AG09309 (cell line): ENCODE data around the gene CTIF.

Experiments used
- DNase-seq: peaks from one replicate; pipeline ENCODE4 v3.0.0-alpha.2; 2010; ENCODE audit warnings: low read depth
- H3K4me3 ChIP-seq: 2 replicates; pipeline ENCODE4 v1.5.1; 2011; ENCODE audit warnings: mild to moderate bottlenecking, low read depth, low read length, moderate library complexity; ENCODE audit not compliant: control insufficient read depth
- CTCF ChIP-seq: IDR thresholded peaks from 2 replicates; pipeline ENCODE4 v1.5.1; 2011; ENCODE audit warnings: mild to moderate bottlenecking, low read depth, low read length, inconsistent platforms; ENCODE audit not compliant: insufficient read depth, control insufficient read depth; ENCODE audit errors: missing control alignments

CTIF gene

GRCh38 chr18:48795696-48796095, 256.9 kb downstream of the CTIF start:
- no peak overlapping the region for H3K4me3 ChIP-seq
- no peak for DNase-seq
- TF ChIP-seq CTCF, result no peak

GRCh38 chr18:48796491-48797205, 257.8 kb downstream of the CTIF start:
- TF ChIP-seq CTCF, result no peak
- DNase-seq, result no peak
- no peak overlapping the region for H3K4me3 ChIP-seq

- no peak for TF ChIP-seq CTCF
- H3K4me3 ChIP-seq, result no peak overlapping the region
- no peak for DNase-seq
These were observed 259.0 kb downstream of the CTIF start for GRCh38 chr18:48797841-48798255.

GRCh38 chr18:48798334-48799245, 259.8 kb downstream of the CTIF start:
- DNase-seq, result no peak
- H3K4me3 ChIP-seq, result no peak overlapping the region

GRCh38 chr18:48799724-48800315, 261.0 kb downstream of the CTIF start:
- DNase-seq, result no peak
- no peak overlapping the region for H3K4me3 ChIP-seq
- TF ChIP-seq CTCF, result no peak

More at GRCh38 chr18:48798334-48799245, 259.8 kb downstream of the CTIF start:
- no peak for TF ChIP-seq CTCF

GRCh38 chr18:48800466-48800865, 261.6 kb downstream of the CTIF start:
- no peak overlapping the region for H3K4me3 ChIP-seq
- no peak for DNase-seq
- TF ChIP-seq CTCF, result no peak
